AG08396 (cell line): ENCODE measurements around the gene LSS.
"Not testable (repeated sequence)": the region's sequence is repeated elsewhere in the genome, so short reads cannot be mapped to it uniquely, and the experiment has no call there.

Experiments
- DNase-seq: peaks from one replicate; pipeline ENCODE4 v3.0.0; 2012; ENCODE audit warnings: low spot score, mixed read lengths

The LSS gene

DNA sequence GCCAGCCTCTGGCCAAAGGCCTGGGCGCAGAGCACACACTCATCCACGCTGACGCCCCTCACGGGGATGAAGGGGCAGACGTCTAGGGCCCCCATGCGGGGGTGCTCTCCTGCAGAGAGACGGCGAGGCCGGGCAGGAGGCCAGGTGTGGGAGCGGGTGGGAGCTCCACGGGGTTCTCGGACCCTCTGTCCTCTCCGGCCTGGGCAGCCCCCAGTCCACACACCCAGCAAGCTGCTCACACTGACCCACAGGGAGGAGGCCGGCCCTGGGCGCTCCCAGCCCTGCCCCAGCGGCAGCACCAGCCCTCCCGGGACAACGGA is 75.7 kb downstream of the LSS start:
- no peak for DNase-seq

DNA sequence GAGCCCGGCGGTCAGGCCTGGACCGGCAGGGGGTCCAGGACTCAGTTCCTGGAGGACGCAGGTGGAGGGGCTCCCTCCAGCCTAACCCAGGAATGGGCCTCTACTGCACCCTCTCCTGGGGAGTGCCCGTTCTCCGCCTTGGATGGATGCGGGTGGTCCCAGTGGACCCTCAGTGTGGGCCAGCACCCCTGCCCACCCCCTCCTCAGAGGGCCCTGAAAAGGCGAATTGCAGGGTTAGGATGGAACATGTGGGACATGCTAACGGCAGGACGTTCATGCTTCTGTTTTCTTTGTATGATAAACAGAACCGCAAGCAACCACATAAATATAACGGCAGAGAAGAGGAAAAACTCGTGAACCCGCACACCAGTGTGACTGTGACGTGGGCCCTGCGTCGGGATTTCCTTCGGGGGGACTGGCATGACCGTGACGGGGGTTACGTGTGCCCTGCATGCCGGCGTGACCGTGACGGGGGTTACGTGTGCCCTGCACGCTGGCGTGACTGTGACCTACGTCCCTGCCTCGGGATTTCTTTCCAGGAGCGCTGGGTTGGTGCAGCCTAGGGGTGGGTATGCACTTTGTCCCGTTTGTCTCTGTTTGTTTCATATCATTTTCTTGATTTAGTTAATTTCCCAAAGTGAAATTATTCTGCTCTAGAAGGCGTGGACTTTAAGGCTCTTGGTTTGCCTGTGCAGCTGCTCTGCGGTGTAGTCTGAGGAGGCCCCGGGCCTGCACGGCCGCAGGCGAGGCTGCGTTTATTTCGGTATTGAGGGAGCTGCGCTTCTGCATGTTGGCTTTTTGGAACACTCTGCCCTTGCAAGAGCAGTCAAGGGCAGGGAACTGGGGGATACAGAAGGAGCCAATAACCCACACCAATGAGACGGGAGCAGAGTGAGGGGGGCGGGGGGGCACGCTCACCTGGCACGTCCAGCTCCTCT is 76.3 kb downstream of the LSS start:
- DNase-seq: no peak

DNA sequence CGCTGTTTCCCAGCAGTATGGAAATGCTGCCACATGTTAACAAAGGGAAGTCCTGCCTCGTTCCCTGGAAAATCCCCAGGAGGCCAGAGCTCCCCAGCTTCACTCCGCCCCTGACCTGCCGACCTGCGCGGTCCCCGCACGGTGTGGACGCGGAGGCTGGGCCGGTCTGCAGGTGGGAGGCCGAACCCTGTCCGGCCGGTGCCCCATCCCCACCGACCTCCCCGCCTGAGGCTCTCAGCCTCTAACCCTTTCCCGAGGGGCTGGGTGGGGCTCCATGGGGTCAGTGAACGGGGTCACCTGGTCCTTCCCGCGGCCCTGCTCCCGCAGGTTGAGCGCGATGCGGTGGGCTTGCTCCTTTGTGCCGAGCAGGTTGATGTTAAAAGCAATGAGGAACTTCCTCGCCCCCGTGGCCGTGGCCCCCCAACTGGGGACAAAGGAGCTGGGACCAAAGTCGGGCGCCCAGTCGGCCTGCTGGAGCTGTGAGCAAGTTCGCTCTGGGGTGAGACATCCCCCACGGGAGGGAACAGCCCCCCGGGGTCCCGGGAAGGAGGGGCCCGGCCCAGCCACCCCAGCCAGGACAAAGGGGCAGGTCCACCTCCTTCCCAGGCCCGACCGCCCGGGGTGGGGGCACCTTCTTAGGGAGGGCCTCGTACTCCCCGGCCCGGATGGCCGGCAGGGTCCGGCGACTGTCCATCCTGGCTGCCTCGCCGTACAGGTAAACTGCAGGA is 77.1 kb downstream of the LSS start:
- no peak for DNase-seq

DNA sequence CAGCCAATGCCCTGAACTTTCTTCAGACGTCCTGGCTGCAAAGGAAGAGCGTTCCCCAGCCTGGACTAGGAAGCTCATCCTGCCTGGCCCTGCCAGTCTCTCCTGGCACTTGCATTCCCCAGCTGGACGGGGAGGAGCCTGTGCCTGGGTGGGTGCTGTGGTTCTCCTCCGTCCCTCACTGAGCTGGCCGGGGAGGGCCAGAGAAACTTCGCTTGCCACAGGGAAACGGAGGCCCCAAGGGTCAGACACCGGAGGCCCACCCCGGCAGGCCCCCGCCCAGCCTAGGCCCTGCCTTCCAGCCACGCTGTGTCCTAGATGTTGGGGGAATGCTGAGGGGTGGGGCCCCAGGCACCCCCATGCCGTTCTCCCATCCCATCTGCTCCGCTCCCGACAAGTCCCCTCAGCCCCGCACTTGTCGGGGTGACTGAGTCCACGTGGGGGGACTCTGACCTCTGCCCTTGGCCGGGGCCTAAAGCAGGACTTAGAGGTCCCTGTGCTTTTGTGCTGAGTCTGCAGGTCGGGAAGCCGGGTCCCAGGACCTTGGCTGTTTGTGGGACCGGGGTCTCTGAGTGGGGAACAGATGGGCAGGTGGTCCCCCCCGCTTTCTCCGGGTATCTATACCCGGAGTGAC is 78.0 kb downstream of the LSS start:
- DNase-seq: no peak

DNA sequence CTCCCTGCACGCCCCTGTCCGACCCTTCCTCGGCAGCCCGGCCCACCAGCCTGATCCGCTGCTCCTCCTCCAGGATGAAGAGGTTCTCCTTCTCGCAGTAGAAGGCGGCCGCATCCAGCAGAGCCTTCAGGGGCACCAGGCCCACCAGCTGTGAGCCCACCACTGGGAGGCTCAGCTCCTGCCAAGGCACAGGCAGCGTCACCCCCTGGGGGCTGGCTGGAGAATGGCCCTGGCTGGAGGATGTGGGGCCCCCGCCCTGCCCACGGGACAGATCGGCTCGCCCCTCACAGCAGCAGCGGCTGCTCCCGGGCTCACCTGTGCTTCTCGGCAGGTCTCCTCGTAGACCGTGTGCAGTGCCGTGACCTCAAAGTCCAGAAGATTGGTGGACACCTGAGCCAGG is 78.5 kb downstream of the LSS start:
- no peak for DNase-seq

DNA sequence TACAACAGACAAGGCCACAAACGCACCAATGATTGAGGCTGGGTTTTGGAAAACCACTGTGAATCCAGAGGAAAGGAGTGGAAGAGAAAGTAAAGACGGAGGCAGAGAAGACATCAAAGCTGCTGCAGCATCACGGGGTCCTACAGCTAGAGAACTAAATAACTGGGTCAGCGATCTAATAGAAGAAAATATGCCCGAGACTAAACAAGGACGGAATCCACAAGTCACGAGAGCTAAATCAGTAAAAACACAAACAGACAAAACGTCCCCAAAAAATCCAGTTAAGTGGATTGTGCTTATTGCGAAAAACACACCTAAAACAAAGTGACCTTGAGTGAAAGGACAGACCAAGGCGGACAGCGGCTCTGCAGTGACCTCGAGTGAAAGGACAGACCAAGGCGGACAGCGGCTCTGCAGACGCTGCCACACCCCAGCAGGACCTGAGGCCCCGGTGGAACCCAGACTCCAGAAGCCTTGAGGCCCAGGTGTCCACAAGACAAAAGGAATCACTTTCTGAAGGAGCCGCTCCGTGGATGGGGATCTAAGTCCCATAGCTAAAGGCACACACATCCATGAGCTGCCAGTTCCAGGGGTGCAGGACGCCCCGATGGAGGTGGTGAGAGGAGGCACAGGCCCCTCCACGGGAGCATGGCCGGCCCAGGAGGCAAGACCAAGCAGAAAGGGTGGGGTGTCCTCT is 79.2 kb downstream of the LSS start:
- no peak for DNase-seq

DNA sequence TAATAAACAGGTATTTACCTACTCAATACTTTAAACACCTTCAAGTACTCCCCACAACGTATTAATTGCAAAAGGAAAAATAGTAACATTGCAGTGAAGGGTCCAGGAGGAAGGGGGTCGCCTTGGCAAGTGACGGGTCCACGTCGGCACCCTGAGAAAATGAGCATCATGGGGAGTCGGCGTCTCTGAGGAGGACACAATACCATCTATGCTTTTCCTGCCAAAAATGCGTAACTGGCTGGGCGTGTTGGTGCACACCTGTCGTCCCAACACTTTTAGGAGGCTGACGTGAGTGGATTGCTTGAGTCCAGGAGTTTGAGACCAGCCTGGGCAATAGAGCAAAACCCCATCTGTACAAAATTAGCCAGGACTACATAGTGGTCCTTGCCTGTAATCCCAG is 80.5 kb downstream of the LSS start:
- DNase-seq: no peak

DNA sequence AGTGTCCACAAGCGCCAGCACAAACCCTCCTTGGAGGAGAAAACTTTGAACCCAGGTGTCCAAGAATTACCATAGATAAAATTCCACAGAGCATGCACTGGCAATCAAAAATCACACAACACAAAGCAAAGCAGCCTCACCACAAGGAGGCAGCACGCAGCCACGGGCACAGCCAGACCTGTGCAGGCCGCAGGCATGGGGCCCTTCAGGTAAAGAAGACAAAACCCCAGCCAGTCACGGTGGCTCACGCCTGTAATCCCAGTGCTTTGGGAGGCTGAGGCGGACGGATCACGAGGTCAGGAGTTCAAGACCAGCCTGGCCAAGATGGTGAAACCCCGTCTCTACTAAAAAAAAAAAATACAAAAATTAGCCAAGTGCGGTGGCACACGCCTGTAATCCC is 81.1 kb downstream of the LSS start:
- not testable (repeated sequence) for DNase-seq

DNA sequence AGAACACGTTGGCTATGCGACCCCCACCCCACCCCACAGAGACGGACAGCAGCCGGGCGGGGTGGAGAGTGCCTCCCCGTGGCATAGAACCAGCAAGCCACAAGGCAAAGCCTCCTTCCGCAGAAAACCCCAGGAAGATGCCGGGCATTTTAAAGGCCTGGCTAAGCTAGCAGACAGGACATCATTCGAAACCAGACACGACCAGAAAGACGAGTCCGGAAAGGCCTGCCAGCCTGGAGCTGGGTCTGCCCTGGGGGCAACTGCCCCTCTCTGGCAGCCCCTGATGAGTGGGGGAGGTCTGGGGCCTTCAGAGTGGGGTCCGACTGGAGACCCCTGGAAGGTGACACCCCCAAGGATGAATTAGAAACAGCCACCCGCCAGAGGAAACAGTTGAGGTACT is 81.7 kb downstream of the LSS start:
- DNase-seq: no peak

DNA sequence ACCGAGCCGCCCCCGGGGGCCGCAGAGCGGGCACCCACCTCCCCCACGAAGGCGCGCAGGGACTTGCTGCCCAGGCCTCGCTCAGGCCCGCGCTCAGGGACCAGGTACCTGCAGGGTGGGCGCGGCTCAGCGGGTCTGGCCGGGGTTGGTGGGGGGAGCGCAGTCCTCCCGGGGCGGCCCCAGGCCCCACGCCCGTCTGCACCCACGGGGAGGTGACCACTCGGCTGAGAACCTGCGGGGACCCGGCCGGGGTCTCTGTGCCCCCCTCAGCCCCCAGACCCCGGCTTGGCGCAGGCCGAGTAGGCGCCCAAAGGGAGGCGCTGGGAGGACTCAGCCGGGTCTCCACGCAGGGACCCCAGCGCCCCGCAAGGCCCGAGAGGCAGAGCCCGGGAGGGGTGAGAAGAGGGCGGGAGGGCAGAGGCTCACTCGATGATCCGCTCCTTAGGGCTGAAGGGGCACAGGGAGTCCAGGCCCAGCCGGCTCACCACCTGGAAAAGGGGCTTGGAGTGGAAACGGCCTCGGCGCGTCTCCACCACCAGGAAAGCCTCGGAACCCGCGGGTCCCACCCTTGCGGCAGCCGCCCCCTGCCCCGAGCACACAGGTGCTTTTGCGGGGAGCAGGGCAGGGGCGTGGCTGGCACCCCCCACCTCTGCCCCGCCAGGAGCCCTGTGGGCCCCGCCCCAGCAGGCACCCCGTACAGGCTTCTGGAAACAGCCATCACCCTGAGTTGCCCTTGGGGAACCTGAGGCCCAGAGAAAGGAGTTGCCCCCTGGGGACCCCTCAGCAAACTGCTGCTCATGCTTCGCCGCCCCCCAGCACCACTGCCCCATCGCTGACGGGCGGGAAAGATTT is 82.5 kb downstream of the LSS start:
- no peak for DNase-seq

DNA sequence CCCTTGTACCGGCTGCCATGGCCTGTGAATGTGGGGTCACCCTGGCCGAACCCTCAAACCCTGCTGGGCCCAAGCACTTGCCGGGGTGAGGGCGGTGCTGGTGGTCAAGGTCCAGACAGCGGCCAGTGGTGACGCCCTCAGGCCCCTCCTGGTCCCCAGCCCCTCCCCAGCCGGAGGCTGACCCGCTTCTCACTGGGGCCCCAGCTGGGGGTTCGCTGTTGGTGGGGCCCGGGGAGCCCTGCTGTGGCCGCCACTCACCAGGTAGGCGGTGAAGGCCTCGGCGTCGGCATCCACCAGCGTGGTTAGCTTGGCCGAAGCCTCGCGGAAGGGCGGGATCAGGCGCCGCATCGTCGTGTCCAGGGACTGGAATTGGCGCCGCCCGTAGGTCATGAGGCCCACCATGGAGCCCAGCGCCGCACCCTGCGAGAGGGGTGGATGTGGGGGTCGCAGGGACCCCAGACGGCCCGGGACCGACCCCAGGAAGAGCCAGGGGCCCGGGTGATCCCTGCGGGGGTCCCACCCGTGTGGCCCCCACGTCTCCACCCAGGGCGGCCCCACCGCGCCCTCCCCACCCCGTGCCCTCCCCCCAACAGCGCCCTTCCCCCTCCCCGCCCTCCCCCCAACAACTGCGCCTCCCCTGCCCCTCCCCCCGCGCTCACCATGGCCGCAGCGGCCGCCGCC is 83.3 kb downstream of the LSS start:
- DNase-seq: no peak

DNA sequence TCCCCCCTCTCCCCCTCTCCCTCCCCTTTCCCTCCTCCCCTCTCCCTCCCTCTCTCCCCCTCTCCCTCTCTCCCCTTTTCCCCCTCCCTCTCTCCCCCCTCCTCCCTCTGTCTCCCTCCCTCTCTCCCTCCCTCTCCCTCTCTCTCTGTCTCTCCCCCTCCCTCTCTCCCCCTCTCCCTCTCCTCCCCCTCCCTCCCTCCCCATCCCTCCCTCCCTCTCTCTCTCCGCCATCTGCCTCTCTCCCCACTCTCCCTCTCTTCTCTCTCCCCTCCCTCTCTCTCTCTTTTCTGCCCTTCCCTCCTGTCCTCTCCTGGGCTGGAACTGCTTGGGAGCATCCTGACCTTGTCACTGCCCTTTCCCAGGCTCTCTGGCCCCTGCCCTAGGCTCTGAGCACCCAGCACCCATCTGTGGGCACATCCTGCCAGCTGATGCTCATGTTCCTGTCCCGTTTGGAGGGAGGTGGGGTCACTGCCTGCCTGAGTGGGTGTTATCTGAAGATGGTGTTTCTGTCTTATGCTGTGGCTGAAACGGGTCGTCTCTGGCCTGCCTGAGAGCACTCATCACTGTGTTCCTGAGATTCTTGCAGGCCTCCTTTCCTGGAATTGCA is 84.0 kb downstream of the LSS start:
- DNase-seq: no peak

DNA sequence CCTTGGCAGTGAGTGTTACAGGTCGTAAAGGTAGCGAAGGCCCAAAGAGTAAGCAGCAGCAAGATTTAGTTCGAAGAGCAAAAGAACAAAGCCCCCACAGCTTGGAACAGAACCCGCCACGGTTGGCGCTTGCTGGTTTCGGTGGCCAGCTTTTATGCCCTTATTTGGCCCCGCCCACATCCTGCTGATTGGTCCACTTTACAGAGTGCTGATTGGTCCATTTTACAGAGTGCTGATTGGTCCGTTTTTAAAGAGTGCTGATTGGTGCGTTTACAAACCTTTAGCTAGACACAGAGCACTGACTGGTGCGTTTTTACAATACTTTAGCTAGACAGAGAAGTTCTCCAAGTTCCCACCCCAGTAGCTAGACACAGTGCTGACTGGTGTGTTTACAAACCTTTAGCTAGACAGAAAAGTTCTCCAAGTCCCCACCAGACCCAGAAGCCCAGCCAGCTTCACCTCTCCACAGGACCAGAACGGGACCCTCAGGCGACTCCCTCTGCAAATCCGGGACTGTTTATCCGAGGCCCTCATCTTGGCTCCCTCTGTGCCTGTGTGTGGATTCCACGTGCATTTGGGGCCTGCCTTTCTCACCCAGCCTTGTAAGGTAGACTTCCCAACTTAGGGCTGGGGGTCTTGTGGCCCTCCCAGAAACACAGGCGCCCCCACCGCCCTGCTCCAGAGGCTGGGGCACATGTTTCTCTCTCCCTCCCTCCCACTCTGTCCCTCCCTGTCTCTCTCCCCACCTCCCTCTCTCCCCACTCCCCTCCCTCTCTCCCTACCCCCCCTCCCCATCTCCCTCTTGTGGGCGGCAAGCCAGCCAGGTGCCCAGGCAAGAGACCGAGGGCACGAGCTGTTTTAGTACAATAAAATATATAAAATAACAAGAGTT is 85.7 kb downstream of the LSS start:
- no peak for DNase-seq

DNA sequence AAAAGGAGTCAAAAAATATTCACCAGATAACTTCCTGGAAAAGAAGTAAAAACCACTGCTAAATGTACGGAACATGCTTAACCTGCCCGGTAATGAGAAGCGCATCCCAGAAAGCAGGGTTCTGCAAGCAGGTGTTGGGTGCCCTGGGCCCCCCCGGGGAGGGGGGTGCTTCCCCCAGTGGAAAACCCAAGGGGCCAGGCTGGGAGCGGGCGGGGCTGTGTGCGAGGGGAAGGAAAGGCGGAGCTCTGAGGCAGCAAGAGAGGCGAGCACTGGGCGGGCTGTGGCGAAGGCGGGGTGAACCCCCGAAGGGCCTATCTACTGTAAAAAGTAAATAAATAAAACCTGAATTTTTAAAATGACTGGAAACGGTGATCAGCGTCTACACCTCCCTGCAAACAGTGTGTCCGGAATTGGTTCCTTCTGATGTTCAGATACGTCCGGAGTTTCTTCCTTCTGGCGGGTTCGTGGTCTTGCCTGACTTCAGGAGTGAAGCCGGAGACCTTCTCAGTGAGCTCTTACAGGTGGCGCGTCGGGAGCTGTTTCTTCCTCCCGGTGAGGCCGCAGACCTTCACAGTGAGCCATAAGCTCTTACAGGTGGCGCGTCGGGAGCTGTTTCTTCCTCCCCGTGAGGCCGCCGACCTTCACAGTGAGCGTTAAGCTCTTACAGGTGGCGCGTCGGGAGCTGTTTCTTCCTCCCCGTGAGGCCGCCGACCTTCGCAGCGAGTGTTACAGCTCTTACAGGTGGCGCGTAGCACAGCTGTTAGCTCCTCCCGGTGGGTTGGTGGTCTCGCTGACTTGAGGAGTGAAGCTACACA is 86.6 kb downstream of the LSS start:
- DNase-seq: no peak

DNA sequence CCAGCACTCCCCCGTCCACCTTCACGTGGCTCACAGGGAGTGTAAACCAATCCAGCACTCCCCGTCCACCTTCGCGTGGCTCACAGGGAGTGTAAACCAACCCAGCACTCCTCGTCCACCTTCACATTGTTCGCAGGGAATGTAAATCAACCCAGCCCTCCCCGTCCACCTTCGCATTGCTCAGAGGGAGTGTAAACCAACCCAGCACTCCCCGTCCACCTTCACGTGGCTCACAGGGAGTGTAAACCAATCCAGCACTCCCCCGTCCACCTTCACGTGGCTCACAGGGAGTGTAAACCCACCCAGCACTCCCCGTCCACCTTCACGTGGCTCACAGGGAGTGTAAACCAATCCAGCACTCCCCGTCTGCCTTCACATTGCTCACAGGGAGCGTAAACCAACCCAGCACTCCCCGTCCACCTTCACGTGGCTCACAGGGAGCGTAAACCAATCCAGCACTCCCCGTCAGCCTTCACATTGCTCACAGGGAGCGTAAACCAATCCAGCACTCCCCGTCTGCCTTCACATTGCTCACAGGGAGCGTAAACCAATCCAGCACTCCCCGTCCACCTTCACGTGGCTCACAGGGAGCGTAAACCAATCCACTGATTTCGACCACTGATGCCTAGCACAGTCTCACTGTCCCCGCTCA is 88.1 kb downstream of the LSS start:
- not testable (repeated sequence) for DNase-seq

DNA sequence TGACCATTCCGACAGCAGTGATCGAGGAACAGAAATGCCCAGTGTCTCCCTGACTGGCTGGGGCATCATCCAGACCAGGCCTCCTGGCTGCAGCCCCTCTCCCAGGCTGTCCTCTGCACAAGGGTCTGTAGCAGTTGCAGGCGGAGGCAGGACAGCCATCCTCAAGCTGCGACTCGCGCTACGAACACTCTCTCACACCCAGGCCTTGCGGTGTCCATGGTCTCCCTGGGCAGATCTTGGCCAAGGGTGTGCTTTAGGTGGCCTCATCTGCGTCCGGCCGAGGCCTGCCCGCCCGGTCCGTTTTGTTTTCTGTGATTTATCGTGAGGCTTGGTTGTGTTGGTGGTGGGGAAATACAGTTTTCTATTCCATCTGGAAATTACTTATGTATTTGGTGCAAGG is 88.9 kb downstream of the LSS start:
- DNase-seq: no peak

DNA sequence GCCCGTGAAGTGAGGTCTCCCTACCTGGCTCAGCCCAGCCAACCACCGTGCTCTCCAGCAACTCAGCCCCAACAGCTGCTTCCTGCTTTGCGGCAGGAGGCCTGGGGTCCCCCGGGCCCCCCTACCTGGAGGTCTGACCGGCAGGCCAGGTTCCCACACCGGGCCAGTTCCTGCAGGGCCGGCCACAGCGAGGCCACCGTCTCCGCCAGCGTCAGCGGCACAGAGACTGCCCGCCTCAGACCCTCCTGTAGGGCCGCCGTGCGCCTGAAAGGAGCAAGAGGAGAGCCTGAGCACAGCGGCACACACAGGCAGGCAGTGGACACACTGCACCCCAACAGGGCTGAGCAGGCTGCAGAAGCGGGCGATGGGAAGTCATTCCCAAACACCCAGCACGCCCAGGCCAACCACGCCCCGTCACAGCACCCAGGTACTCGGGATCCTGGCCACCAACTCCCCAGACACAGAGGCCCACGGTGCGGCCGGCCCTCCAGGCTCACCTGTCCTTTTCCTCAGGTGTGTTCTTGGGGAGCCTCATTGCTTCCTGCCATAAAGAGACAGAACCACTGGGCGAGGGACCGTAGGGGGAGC is 90.1 kb downstream of the LSS start:
- no peak for DNase-seq
